HepG2 (cell line): ENCODE results near the gene DOC2A. TPM values are rescaled to one million over a fixed set of nuclear protein-coding genes. Genes with fewer than 3 reads are reported as not detected.

Experiments used
- ATAC-seq: fragments of 200-7000 bp; cut with Tn5 transposase; 3 replicates; pipeline ENCODE4 v1.9.1; 2020; ENCODE audit warnings: mild to moderate bottlenecking, moderate library complexity
- BruUV-seq: library from RNA; stranded (reverse); fragments of 400-500 nt; replicated peaks from 2 replicates; lab custom pipeline; 2021; lab: Mats Ljungman, UMichigan
- CTCF ChIA-PET: fragments of 300-600 bp; formaldehyde crosslinking; extraction: SDS; loops from one replicate; lab custom pipeline; 2021; ENCODE audit warnings: low total read pairs, inconsistent platforms, low intra/inter-chr PET ratio; lab: Yijun Ruan, JAX
- POLR2A ChIA-PET: fragments of 350-600 bp; sonication (Branson Sonifier 250); formaldehyde crosslinking; loops from one replicate; lab custom pipeline; 2020; ENCODE audit warnings: antibody characterized with exemption, inconsistent platforms; lab: Yijun Ruan, JAX
- DNase-seq: peaks from one replicate; pipeline ENCODE4 v3.0.0-alpha.2; 2015; ENCODE audit warnings: low spot score
- FAIRE-seq: peaks from 3 replicates; lab custom pipeline; 2011; peaks lifted over from hg19 to GRCh38; lab: Jason Lieb, UNC
- H2AFZ ChIP-seq: one replicate; pipeline ENCODE4 v1.6.1; 2011; ENCODE audit warnings: low read length, inconsistent platforms
- H3K27ac ChIP-seq: fragments of 300-600 bp; 3 replicates; pipeline ENCODE4 v1.8.0; 2011; ENCODE audit warnings: mixed run types, mild to moderate bottlenecking, mixed read lengths, low read length, inconsistent platforms; ENCODE audit not compliant: insufficient read depth; ENCODE audit errors: extremely low read length
- H3K27me3 ChIP-seq, 2 experiments: fragments of 200-600 bp in 1 of 2; 2 replicates in 1 of 2; 3 replicates in 1 of 2; pipeline versions ENCODE4 v1.6.0 to v1.8.0; 2011; ENCODE audit warnings: low read length in 2 of 2, mild to moderate bottlenecking in 2 of 2, moderate library complexity in 2 of 2, inconsistent platforms in 1 of 2; ENCODE audit not compliant: insufficient read depth in 2 of 2, control insufficient read depth in 1 of 2
- H3K36me3 ChIP-seq, 2 experiments: fragments of 200-600 bp in 1 of 2; replicated peaks in 1 of 2; 2 replicates in 1 of 2; 3 replicates in 1 of 2; pipeline versions ENCODE4 v1.5.1 to v1.8.0; 2011; ENCODE audit warnings: low read length in 2 of 2, inconsistent platforms in 1 of 2; ENCODE audit not compliant: insufficient read depth in 2 of 2, control insufficient read depth in 1 of 2
- H3K4me1 ChIP-seq: 2 replicates; pipeline ENCODE4 v1.5.1; 2012; ENCODE audit warnings: low read length, inconsistent platforms; ENCODE audit not compliant: insufficient read depth
- H3K4me2 ChIP-seq: 2 replicates; pipeline ENCODE4 v1.6.0; 2011; ENCODE audit warnings: low read depth, low read length, inconsistent platforms
- H3K4me3 ChIP-seq, 3 experiments: fragments of 200-600 bp in 1 of 3; sonication (generic), shearing (Covaris generic) in 1 of 3; replicated peaks in 1 of 3; 2 replicates each; pipeline ENCODE4 v1.5.1; 2011 to 2016; ENCODE audit warnings: low read length in 3 of 3, inconsistent platforms in 2 of 3, low read depth in 2 of 3, mild to moderate bottlenecking in 2 of 3, control low read depth in 1 of 3, mixed read lengths in 1 of 3; ENCODE audit not compliant: insufficient read depth in 1 of 3
- H3K79me2 ChIP-seq: one replicate; pipeline ENCODE4 v1.6.1; 2011; ENCODE audit warnings: low read length, inconsistent platforms; ENCODE audit not compliant: insufficient read depth
- H3K9ac ChIP-seq: 2 replicates; pipeline ENCODE4 v1.6.0; 2011; ENCODE audit warnings: mild to moderate bottlenecking, low read depth, low read length, inconsistent platforms; ENCODE audit not compliant: insufficient read depth
- H3K9me3 ChIP-seq: 2 replicates; pipeline ENCODE4 v1.5.1; 2012; ENCODE audit warnings: mild to moderate bottlenecking, low read length
- H4K20me1 ChIP-seq: 2 replicates; pipeline ENCODE4 v1.6.0; 2011; ENCODE audit warnings: inconsistent platforms, mild to moderate bottlenecking, low read length, moderate library complexity; ENCODE audit not compliant: insufficient read depth
- AGO2 ChIP-seq: fragments of 200-400 bp; formaldehyde crosslinking; optimal IDR thresholded peaks from 2 replicates; pipeline ENCODE3; 2017; ENCODE audit warnings: mild to moderate bottlenecking, low read depth, low read length, moderate library complexity
- THAP7 ChIP-seq: sonication (generic); formaldehyde crosslinking; IDR thresholded peaks from 2 replicates; pipeline ENCODE4 v1.8.1; 2023; ENCODE audit warnings: mild to moderate bottlenecking, missing genetic modification reagents
- ZFP36 ChIP-seq: fragments of 150-350 bp; IDR thresholded peaks from 2 replicates; pipeline ENCODE4 v1.6.1; 2018; ENCODE audit warnings: borderline replicate concordance, low read length, low read depth; ENCODE audit not compliant: partially characterized antibody
- ZFP62 ChIP-seq: sonication (generic); formaldehyde crosslinking; IDR thresholded peaks from 2 replicates; pipeline ENCODE4 v1.4.0; 2020; ENCODE audit warnings: missing genetic modification reagents
- ZFX ChIP-seq: sonication (generic); formaldehyde crosslinking; IDR thresholded peaks from 2 replicates; pipeline ENCODE4 v1.4.0; 2020; ENCODE audit warnings: mild to moderate bottlenecking, low read depth, missing genetic modification reagents, moderate library complexity
- ZNF333 ChIP-seq: sonication (generic); formaldehyde crosslinking; IDR thresholded peaks from 2 replicates; pipeline ENCODE4 v1.4.0; 2020; ENCODE audit warnings: mild to moderate bottlenecking, missing genetic modification reagents, borderline replicate concordance
- ZNF570 ChIP-seq: sonication (generic); formaldehyde crosslinking; IDR thresholded peaks from 2 replicates; pipeline ENCODE4 v1.4.0; 2020; ENCODE audit warnings: mild to moderate bottlenecking, missing genetic modification reagents, borderline replicate concordance
- WGBS: methylation state at CpG from one replicate; pipeline ENCODE4 v1.1.6; 2017; ENCODE audit warnings: low lambda C conversion rate; 5-methylcytosine and 5-hydroxymethylcytosine counted together
- in situ Hi-C: cut with HindIII; loops from 2 replicates; pipeline ENCODE4 v1.10.0; 2017; ENCODE audit warnings: low pct_unique_long_range_greater_than_20kb; ENCODE audit not compliant: extremely low pct_ligation_motif_present
- intact Hi-C: fragments of 100-400 bp; cut with micrococcal nuclease; formaldehyde crosslinking; loops from one replicate; pipeline ENCODE4 v1.10.0; 2022; ENCODE audit not compliant: unreplicated experiment
- polyA plus RNA-seq, 8 experiments: library from polyadenylated mRNA; depleted of rRNA in 3 of 8; stranded (reverse) in 7 of 8; unstranded in 1 of 8; fragments of >200 nt; fragmentation: Illumina TruSeq in 4 of 8; extraction: Trizol in 4 of 8; gene quantifications; 2 replicates each; pipeline versions ENCODE4 v1.2.1 to v1.2.3, GENCODE V29; 2011 to 2016; ENCODE audit warnings: low read depth in 4 of 8, missing spikeins in 1 of 8, mixed read lengths in 1 of 8; ENCODE audit not compliant: insufficient read depth in 1 of 8
- total RNA-seq, 5 experiments: library from RNA; depleted of rRNA; stranded (reverse); fragments of >200 nt; fragmentation: Illumina TruSeq; extraction: Trizol; gene quantifications; 2 replicates each; pipeline ENCODE4 v1.2.3, GENCODE V29; 2016; ENCODE audit warnings: low read depth in 1 of 5
- TF ChIP-seq, protein P1 (sequence below): sonication (generic); formaldehyde crosslinking; IDR thresholded peaks from 2 replicates; pipeline ENCODE4 v1.4.0; 2020; ENCODE audit warnings: missing genetic modification reagents

DOC2A gene
- total and polyA plus RNA-seq, 2 of the 13 experiments (the other 11 are each of a cell fraction or from before 2014, with no cell fraction given) = 0.15 to 0.55 TPM

GRCh38 chr16:29988346-29989075 is 22.3 kb downstream of the DOC2A start:
- no TSS peak for BruUV-seq
- Histone ChIP-seq H3K79me2 (no peaks in the 10 kb centered on the region), H4K20me1 (no peaks in the 10 kb centered on the region), H3K4me1 (no peaks in the 10 kb centered on the region), H3K9me3 (no peaks in the 10 kb centered on the region)
- DNase-seq = no peak
- in situ Hi-C loops = no loop called here
- TF ChIP-seq AGO2 = peak; percentile 30
- no peak for TF ChIP-seq THAP7
- no peak for TF ChIP-seq ZNF570 (CRISPR knock-in tag)
- no peak for TF ChIP-seq ZFX (CRISPR knock-in tag)
- no peak for TF ChIP-seq ZNF333 (CRISPR knock-in tag)
- TF ChIP-seq, protein P1, sequence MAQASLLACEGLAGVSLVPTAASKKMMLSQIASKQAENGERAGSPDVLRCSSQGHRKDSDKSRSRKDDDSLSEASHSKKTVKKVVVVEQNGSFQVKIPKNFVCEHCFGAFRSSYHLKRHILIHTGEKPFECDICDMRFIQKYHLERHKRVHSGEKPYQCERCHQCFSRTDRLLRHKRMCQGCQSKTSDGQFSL (CRISPR knock-in tag) = no peak
- no peak for TF ChIP-seq ZFP62 (CRISPR knock-in tag)
- no peak for TF ChIP-seq ZFP36
- TF ChIP-seq, all 625 proteins: peak for 1
- H2AFZ ChIP-seq = no peak overlapping the region
- ATAC-seq = no peak
- FAIRE-seq = no peak
- WGBS = 96% methylated on average over 17 of the region's 17 CpGs
- no peak overlapping the region for H3K4me3 ChIP-seq
- ChIA-PET CTCF (no interaction called here), POLR2A (no interaction called here)
- H3K36me3 ChIP-seq = peaks cover 47 to 92% of the 10 kb centered on the region in 2 experiments
- intact Hi-C loops = no loop called here
- H3K27me3 ChIP-seq = no peaks in the 10 kb centered on the region
- H3K4me2 ChIP-seq = no peak overlapping the region
- no peak overlapping the region for H3K27ac ChIP-seq
- no peak overlapping the region for H3K9ac ChIP-seq
